Measurements from ENCODE around the gene ASTN2. TPM values are rescaled to one million over a fixed set of nuclear protein-coding genes. Genes with fewer than 3 reads are reported as not detected.

The ASTN2 gene
- polyA plus RNA-seq, 1 experiment: 12.8 TPM

DNA sequence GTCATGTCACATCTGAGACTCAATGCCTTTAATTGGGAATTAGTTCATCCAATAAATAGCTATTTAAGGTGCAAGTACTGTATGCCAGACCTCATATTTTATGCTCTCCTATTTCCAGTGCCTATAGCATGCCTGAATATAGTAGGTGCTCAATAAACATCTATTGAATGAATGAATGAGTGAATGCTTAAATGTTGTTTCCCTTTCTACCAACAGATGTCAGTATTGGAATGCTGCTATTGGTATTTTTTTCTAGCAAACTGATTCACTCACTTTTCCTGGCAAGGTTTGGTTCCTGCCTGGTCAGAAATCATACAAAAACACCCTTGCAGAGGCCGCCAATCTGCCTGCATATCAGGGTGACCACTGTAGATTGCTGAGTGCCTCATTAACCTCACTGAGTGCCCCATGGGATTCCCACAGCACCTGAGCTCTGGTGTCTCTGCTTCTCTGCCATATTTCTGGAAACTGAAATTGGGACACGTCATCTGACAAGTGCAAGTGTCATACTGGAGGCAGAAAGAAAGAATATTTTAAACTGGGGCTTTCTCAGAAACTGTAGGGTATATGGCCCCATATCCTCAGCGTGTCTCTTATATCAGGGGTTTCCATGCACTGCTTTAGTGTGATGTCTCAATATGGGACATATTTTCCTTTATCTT is 368.1 kb downstream of the ASTN2 start:
- no peak overlapping the region for H3K4me3 ChIP-seq (ENCODE audit: low read depth, low read length)
- TF ChIP-seq, protein P1, sequence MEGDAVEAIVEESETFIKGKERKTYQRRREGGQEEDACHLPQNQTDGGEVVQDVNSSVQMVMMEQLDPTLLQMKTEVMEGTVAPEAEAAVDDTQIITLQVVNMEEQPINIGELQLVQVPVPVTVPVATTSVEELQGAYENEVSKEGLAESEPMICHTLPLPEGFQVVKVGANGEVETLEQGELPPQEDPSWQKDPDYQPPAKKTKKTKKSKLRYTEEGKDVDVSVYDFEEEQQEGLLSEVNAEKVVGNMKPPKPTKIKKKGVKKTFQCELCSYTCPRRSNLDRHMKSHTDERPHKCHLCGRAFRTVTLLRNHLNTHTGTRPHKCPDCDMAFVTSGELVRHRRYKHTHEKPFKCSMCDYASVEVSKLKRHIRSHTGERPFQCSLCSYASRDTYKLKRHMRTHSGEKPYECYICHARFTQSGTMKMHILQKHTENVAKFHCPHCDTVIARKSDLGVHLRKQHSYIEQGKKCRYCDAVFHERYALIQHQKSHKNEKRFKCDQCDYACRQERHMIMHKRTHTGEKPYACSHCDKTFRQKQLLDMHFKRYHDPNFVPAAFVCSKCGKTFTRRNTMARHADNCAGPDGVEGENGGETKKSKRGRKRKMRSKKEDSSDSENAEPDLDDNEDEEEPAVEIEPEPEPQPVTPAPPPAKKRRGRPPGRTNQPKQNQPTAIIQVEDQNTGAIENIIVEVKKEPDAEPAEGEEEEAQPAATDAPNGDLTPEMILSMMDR (IDR thresholded peaks at IDR 0.05; ENCODE audit: insufficient read depth, low read depth, low read length): 0 out of 2 replicates have a peak, but pooled peaks have one; percentile 4
- CTCF ChIA-PET: interaction anchor here (1.0 to 3.1 kb wide), 2 partner anchors 10 to 17 kb away, joined by 3 to 15 read pairs; no protein-coding TSS in a partner anchor
- POLR2A ChIA-PET: no interaction called here
- DNase-seq (ENCODE audit: low read depth): no peak
- no peaks in the 10 kb centered on the region for H3K27me3 ChIP-seq (ENCODE audit: control insufficient read depth, insufficient read depth, low read length)
- no peaks in the 10 kb centered on the region for H3K36me3 ChIP-seq (ENCODE audit: control insufficient read depth, insufficient read depth, low read length)

DNA sequence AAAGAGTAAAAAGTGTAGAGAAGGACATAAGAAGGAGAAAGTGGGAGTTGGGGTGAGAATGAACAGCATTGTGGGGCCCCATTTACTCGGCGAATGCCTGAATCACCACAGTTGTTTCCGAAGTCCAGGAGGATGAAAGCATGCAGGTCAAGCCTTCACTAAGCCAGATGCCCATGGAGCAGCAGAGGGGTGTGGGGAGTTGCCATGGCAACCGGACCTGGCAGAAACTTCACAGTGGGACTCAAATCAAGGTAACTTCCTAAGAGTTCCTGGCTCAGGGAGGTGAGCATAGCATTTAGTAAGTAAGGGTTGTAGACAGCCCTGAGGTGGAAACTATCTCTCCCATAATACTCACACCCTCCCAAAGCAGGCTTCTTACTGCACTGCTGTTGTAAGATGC is 370.6 kb downstream of the ASTN2 start:
- POLR2A ChIA-PET: no interaction called here

DNA sequence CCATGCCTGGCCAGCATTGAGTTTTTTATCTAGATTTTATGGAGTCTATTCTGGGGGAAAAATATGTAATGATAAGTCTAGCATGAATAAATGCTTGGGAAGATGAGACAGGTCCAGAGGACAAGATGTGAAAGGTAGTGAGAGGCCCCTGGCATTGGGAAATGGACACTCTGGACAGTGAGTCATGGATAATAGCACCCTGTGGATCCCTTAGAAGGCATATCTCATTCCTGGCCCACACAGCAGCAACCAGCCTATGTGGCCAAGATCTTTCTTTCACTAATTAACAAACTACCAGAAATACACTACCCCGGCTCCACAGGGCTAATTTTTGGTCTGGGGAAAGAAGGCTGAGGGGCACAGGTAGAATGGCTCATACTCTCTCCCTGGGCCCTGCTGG is 371.7 kb downstream of the ASTN2 start:
- DNase-seq (ENCODE audit: low read depth): no peak
- CTCF ChIA-PET: no interaction called here
- H3K4me3 ChIP-seq (ENCODE audit: low read depth, low read length): no peak overlapping the region
- H3K36me3 ChIP-seq (ENCODE audit: control insufficient read depth, insufficient read depth, low read length): no peaks in the 10 kb centered on the region
- TF ChIP-seq, protein P1 (IDR thresholded peaks at IDR 0.05; ENCODE audit: insufficient read depth, low read depth, low read length): no peak
- POLR2A ChIA-PET: no interaction called here
- H3K27me3 ChIP-seq (ENCODE audit: control insufficient read depth, insufficient read depth, low read length): no peaks in the 10 kb centered on the region

More for the DNA sequence above, 370.6 kb downstream of the ASTN2 start:
- H3K36me3 ChIP-seq (ENCODE audit: control insufficient read depth, insufficient read depth, low read length): no peaks in the 10 kb centered on the region
- CTCF ChIA-PET: no interaction called here
- TF ChIP-seq, protein P1 (IDR thresholded peaks at IDR 0.05; ENCODE audit: insufficient read depth, low read depth, low read length): no peak
- no peak overlapping the region for H3K4me3 ChIP-seq (ENCODE audit: low read depth, low read length)
- no peaks in the 10 kb centered on the region for H3K27me3 ChIP-seq (ENCODE audit: control insufficient read depth, insufficient read depth, low read length)
- DNase-seq (ENCODE audit: low read depth): no peak

DNA sequence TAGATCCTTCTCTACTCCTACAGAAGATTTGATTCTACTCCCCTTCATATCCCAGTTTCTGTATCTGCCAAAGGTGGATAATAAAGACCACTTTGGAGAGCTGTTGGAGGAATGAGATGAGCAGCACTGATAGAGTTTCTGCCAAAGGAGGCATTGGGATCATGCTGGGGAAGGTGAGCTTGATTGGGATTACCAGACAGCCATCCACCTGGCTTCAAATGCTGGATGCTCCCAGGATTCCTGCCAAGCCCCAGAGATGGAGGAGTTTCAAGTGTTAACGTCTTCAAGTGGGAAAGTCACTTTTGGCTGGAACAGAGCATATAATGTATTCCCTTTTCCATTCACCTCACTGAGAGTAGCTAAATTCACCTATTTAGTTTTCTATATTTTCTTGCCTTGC is 379.3 kb downstream of the ASTN2 start:
- POLR2A ChIA-PET: no interaction called here
- CTCF ChIA-PET: interaction anchor here (0.6 to 1.0 kb wide), 3 partner anchors 20 to 299 kb away, joined by 3 read pairs; no protein-coding TSS in a partner anchor
- no peak for DNase-seq (ENCODE audit: low read depth)
- Histone ChIP-seq H3K4me3 (ENCODE audit: low read depth, low read length) (no peak overlapping the region), H3K27me3 (ENCODE audit: control insufficient read depth, insufficient read depth, low read length) (no peaks in the 10 kb centered on the region), H3K36me3 (ENCODE audit: control insufficient read depth, insufficient read depth, low read length) (no peaks in the 10 kb centered on the region)
- TF ChIP-seq, protein P1 (IDR thresholded peaks at IDR 0.05; ENCODE audit: insufficient read depth, low read depth, low read length): no peak

DNA sequence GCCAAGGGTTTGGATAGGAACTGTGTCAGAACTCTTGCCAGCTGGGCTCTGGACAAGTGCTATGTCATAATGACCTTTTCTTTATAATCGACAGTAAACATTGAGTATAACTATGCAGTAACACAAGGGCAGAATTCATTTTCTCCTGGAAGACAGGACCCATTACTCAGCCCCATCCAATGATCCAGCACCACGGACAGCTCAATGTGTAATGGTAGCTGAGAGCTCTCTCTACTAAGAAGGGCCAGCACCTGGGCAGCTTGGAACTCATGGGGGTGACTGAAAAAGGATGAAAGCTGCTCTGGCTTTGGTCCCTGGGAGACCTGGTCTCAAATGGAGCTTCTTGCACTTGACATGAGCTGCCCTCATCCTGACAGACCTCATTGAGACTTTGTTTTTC is 380.0 kb downstream of the ASTN2 start:
- Histone ChIP-seq H3K36me3 (ENCODE audit: control insufficient read depth, insufficient read depth, low read length) (no peaks in the 10 kb centered on the region), H3K27me3 (ENCODE audit: control insufficient read depth, insufficient read depth, low read length) (no peaks in the 10 kb centered on the region), H3K4me3 (ENCODE audit: low read depth, low read length) (no peak overlapping the region)
- CTCF ChIA-PET: interaction anchor here (0.8 to 1.0 kb wide), 2 partner anchors 21 to 46 kb away, joined by 3 read pairs; no protein-coding TSS in a partner anchor
- TF ChIP-seq, protein P1 (IDR thresholded peaks at IDR 0.05; ENCODE audit: insufficient read depth, low read depth, low read length): no peak
- POLR2A ChIA-PET: no interaction called here
- no peak for DNase-seq (ENCODE audit: low read depth)
